RPMI8226 (cell line): ENCODE data around the gene SHISA5.

ENCODE experiments used
- DNase-seq: peaks from one replicate; pipeline ENCODE4 v3.0.0-alpha.2; 2015

SHISA5 gene

GRCh38 chr3:48429317-48429959 is 74.5 kb downstream of the SHISA5 start:
- DNase-seq: peak; percentile 59

- no peak for DNase-seq
Measured at GRCh38 chr3:48428572-48429316, 75.2 kb downstream of the SHISA5 start.

GRCh38 chr3:48428088-48428571 is 75.8 kb downstream of the SHISA5 start:
- DNase-seq: no peak

GRCh38 chr3:48427630-48427962 is 76.4 kb downstream of the SHISA5 start:
- DNase-seq: no peak

GRCh38 chr3:48426944-48427629 is 76.9 kb downstream of the SHISA5 start:
- DNase-seq: no peak

- no peak for DNase-seq
Measured at GRCh38 chr3:48426401-48426909, 77.5 kb downstream of the SHISA5 start.

- DNase-seq: no peak
Measured at GRCh38 chr3:48425281-48425812, 78.6 kb downstream of the SHISA5 start.

GRCh38 chr3:48423883-48424695 is 79.9 kb downstream of the SHISA5 start:
- DNase-seq: no peak

- DNase-seq: no peak
Measured at GRCh38 chr3:48423241-48423882, 80.6 kb downstream of the SHISA5 start.

GRCh38 chr3:48422681-48423080 is 81.3 kb downstream of the SHISA5 start:
- no peak for DNase-seq

- peak; percentile 45 for DNase-seq
Measured at GRCh38 chr3:48422272-48422671, 81.7 kb downstream of the SHISA5 start.

- no peak for DNase-seq
Measured at GRCh38 chr3:48420561-48420960, 83.4 kb downstream of the SHISA5 start.

GRCh38 chr3:48419597-48419996 is 84.4 kb downstream of the SHISA5 start:
- no peak for DNase-seq

GRCh38 chr3:48419149-48419548 is 84.8 kb downstream of the SHISA5 start:
- no peak for DNase-seq

GRCh38 chr3:48418651-48419050 is 85.3 kb downstream of the SHISA5 start:
- peak; percentile 20 for DNase-seq

- DNase-seq: no peak
Measured at GRCh38 chr3:48418140-48418539, 85.8 kb downstream of the SHISA5 start.
